ENCODE results near the gene TRIM14. TPM values are rescaled to one million over a fixed set of nuclear protein-coding genes. Genes with fewer than 3 reads are reported as not detected.

Gene TRIM14
- total RNA-seq, 4 donors from 2014 or later: 15.8 to 22.9 (median 20.0) TPM

- H3K4me3 ChIP-seq: no peak overlapping the region
- TF ChIP-seq, protein P1, sequence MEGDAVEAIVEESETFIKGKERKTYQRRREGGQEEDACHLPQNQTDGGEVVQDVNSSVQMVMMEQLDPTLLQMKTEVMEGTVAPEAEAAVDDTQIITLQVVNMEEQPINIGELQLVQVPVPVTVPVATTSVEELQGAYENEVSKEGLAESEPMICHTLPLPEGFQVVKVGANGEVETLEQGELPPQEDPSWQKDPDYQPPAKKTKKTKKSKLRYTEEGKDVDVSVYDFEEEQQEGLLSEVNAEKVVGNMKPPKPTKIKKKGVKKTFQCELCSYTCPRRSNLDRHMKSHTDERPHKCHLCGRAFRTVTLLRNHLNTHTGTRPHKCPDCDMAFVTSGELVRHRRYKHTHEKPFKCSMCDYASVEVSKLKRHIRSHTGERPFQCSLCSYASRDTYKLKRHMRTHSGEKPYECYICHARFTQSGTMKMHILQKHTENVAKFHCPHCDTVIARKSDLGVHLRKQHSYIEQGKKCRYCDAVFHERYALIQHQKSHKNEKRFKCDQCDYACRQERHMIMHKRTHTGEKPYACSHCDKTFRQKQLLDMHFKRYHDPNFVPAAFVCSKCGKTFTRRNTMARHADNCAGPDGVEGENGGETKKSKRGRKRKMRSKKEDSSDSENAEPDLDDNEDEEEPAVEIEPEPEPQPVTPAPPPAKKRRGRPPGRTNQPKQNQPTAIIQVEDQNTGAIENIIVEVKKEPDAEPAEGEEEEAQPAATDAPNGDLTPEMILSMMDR (IDR thresholded peaks at IDR 0.05): no peak
- no peak for TF ChIP-seq POLR2AphosphoS5 (IDR thresholded peaks at IDR 0.05)
- H3K4me1 ChIP-seq: peaks cover 27% of the 10 kb centered on the region
- 75% methylated on average over 6 of the region's 6 CpGs for WGBS
- no peak for DNase-seq (ENCODE audit: low spot score in 2 of 2)
- H3K27me3 ChIP-seq: no peaks in the 10 kb centered on the region
- H3K9me3 ChIP-seq: no peaks in the 10 kb centered on the region
- peaks cover 4% of the 10 kb centered on the region for H3K36me3 ChIP-seq
- no peak overlapping the region for H3K27ac ChIP-seq
Measured at GRCh38 chr9:98159790-98160189, 40.8 kb upstream of the TRIM14 start.

DNA sequence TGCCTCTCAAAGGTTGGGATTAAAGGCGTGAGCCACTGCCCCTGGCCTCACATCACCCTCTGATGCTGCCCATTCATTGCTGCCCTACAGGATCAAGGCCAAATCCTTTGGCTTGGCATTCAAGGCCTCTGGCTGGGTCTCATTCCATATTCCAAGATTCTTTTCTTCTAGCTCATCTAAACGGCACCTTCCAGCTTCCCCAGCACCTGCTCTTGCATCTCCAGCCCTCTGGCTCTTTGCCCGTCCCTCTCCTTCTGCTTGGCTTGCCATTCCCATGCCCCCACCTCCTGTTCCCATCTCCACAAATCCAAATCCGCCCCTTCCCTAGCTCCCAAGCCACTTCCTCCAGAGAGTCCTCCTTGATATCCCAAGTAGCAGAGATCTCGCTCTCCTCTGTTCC is 40.3 kb upstream of the TRIM14 start:
- no peaks in the 10 kb centered on the region for H3K27me3 ChIP-seq
- 83% methylated on average over 5 of the region's 5 CpGs for WGBS
- H3K9me3 ChIP-seq: no peaks in the 10 kb centered on the region
- no peak overlapping the region for H3K27ac ChIP-seq
- H3K4me3 ChIP-seq: no peak overlapping the region
- TF ChIP-seq POLR2A (IDR thresholded peaks at IDR 0.05): no peak
- TF ChIP-seq EP300 (IDR thresholded peaks at IDR 0.05): no peak
- TF ChIP-seq, protein P1 (IDR thresholded peaks at IDR 0.05): no peak
- TF ChIP-seq POLR2AphosphoS5 (IDR thresholded peaks at IDR 0.05): no peak
- H3K36me3 ChIP-seq: peaks cover 4% of the 10 kb centered on the region
- DNase-seq (ENCODE audit: low spot score in 2 of 2): no peak
- peaks cover 30% of the 10 kb centered on the region for H3K4me1 ChIP-seq

DNA sequence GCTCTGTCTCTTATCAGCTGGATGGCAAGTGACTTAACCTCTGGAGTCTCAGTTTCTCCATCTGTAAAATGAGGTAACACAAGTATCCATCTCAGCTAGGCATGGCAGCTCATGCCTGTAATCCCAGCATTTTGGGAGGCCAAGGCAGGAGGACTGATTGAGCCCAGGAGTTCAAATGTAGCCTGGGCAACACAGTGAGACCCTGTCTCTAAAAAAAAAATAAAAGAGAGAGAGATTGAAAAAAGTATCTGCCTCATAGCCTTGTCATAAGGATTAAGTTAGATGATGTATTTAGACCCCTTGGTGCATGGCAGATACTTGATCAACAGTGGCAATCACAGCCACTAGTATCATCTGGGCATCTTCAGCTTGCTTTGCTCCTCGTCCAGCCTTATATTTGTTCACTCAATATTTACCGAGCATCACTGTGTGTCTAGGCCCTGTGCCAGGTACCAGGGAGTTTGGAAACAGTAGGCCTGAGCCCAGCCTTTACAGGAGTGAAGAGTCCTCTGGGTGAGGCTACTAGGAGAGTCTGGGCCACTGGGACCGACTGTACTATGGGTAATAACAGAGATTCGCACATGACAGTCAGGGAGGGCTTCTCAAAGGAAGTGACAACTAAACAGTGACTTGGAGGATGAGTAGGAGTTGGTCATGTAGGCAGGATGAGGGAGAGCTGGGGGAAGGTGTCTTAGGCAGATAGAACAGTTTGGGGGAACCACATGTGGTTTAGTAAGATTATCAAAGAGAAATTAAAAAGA is 39.2 kb upstream of the TRIM14 start:
- Histone ChIP-seq H3K36me3 (peaks cover 4% of the 10 kb centered on the region), H3K27me3 (no peaks in the 10 kb centered on the region), H3K4me1 (peaks cover 20% of the 10 kb centered on the region), H3K4me3 (no peak overlapping the region), H3K9me3 (no peaks in the 10 kb centered on the region), H3K27ac (no peak overlapping the region)
- 81% methylated on average over 4 of the region's 4 CpGs for WGBS
- TF ChIP-seq, protein P1 (IDR thresholded peaks at IDR 0.05): no peak
- TF ChIP-seq POLR2AphosphoS5 (IDR thresholded peaks at IDR 0.05): no peak
- no peak for TF ChIP-seq POLR2A (IDR thresholded peaks at IDR 0.05)
- no peak for TF ChIP-seq EP300 (IDR thresholded peaks at IDR 0.05)
- DNase-seq (ENCODE audit: low spot score in 2 of 2): no peak

DNA sequence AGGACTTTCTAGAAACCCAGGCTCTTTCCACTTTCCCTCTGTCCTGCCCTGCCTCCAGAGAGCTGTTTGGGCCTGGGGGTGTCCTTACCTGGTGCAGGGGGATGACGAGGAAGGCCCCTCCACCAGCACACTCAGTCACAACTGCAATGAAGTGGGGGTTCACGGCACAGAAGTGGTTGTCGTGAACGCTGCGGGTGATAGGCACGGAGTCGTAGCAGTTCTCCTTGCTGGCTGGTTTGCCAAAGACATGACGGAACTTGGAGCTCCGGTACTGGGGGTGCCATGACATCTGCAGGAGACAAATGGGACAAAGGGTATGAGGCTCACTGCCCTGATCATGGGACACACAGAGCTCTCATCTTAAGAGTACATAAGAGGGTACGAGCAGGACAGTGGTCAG is 38.4 kb upstream of the TRIM14 start:
- Histone ChIP-seq H3K27ac (no peak overlapping the region), H3K27me3 (no peaks in the 10 kb centered on the region), H3K9me3 (no peaks in the 10 kb centered on the region), H3K36me3 (peaks cover 4% of the 10 kb centered on the region), H3K4me3 (no peak overlapping the region), H3K4me1 (peaks cover 13% of the 10 kb centered on the region)
- TF ChIP-seq, protein P1 (IDR thresholded peaks at IDR 0.05): no peak
- TF ChIP-seq POLR2AphosphoS5 (IDR thresholded peaks at IDR 0.05) (no peak), EP300 (IDR thresholded peaks at IDR 0.05) (no peak), POLR2A (IDR thresholded peaks at IDR 0.05) (no peak)
- DNase-seq (ENCODE audit: low spot score in 2 of 2): no peak
- 97% methylated on average over 9 of the region's 10 CpGs for WGBS

- no peak for DNase-seq (ENCODE audit: low spot score in 2 of 2)
- peaks cover 4% of the 10 kb centered on the region for H3K36me3 ChIP-seq
- TF ChIP-seq POLR2AphosphoS5 (IDR thresholded peaks at IDR 0.05) (no peak), POLR2A (IDR thresholded peaks at IDR 0.05) (no peak), EP300 (IDR thresholded peaks at IDR 0.05) (no peak)
- TF ChIP-seq, protein P1 (IDR thresholded peaks at IDR 0.05): no peak
- H3K27me3 ChIP-seq: no peaks in the 10 kb centered on the region
- H3K27ac ChIP-seq: no peak overlapping the region
- H3K4me3 ChIP-seq: no peak overlapping the region
- peaks cover 6% of the 10 kb centered on the region for H3K4me1 ChIP-seq
- no peaks in the 10 kb centered on the region for H3K9me3 ChIP-seq
- 70% methylated on average over 2 of the region's 2 CpGs for WGBS
Measured at GRCh38 chr9:98154678-98155077, 35.7 kb upstream of the TRIM14 start.
